ENCODE measurements around the gene KCNH2.

DNA sequence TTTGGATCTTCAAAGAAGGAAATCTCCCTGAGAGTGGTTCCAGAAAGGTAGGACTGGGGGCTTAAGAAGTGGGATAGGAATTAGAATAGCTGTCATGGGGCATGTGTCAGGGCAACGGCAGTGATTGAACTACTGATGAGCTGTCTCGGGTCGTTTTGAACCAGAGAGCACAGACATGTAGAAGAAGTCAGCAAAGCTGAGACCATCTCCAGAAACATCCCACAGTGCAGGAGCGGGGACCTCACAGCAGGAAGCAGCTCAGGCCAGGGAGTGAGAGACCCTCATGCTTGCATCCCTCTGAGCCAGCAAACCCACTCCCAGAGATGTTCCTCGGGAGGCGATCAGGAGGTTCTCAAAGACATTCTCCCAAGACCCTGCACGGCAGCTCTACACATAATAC, 65.7 kb downstream of the KCNH2 start:
- TF ChIP-seq, protein P1, sequence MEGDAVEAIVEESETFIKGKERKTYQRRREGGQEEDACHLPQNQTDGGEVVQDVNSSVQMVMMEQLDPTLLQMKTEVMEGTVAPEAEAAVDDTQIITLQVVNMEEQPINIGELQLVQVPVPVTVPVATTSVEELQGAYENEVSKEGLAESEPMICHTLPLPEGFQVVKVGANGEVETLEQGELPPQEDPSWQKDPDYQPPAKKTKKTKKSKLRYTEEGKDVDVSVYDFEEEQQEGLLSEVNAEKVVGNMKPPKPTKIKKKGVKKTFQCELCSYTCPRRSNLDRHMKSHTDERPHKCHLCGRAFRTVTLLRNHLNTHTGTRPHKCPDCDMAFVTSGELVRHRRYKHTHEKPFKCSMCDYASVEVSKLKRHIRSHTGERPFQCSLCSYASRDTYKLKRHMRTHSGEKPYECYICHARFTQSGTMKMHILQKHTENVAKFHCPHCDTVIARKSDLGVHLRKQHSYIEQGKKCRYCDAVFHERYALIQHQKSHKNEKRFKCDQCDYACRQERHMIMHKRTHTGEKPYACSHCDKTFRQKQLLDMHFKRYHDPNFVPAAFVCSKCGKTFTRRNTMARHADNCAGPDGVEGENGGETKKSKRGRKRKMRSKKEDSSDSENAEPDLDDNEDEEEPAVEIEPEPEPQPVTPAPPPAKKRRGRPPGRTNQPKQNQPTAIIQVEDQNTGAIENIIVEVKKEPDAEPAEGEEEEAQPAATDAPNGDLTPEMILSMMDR (IDR thresholded peaks at IDR 0.05), result no peak
- TF ChIP-seq POLR2A (IDR thresholded peaks at IDR 0.05), result no peak

All from lower leg skin (tissue), 3 donors.